Measurements from ENCODE around the gene REEP3. TPM values are rescaled to one million over a fixed set of nuclear protein-coding genes. Genes with fewer than 3 reads are reported as not detected.
"Not testable (repeated sequence)": the region's sequence is repeated elsewhere in the genome, so short reads cannot be mapped to it uniquely, and the experiment has no call there.

Gene REEP3
- total RNA-seq, 1 donor from 2014 or later: 85.7 TPM

- DNase-seq (ENCODE audit: low read depth): no peak
Measured at GRCh38 chr10:63549810-63550209, 28.6 kb downstream of the REEP3 start.

- peak; percentile 47 for DNase-seq (ENCODE audit: low read depth)
Measured at GRCh38 chr10:63553031-63553430, 31.8 kb downstream of the REEP3 start.

- DNase-seq (ENCODE audit: low read depth): no peak
Measured at GRCh38 chr10:63553473-63553872, 32.3 kb downstream of the REEP3 start.

GRCh38 chr10:63554657-63555056 lies 33.5 kb downstream of the REEP3 start:
- DNase-seq (ENCODE audit: low read depth): peak; percentile 95

GRCh38 chr10:63555330-63555729 lies 34.1 kb downstream of the REEP3 start:
- DNase-seq (ENCODE audit: low read depth): no peak

- DNase-seq (ENCODE audit: low read depth): no peak
Measured at GRCh38 chr10:63558132-63558784, 37.1 kb downstream of the REEP3 start.

GRCh38 chr10:63561341-63561740 lies 40.1 kb downstream of the REEP3 start:
- no peak for DNase-seq (ENCODE audit: low read depth)

- DNase-seq (ENCODE audit: low read depth): no peak
Measured at GRCh38 chr10:63562391-63562790, 41.2 kb downstream of the REEP3 start.

GRCh38 chr10:63562857-63563256 lies 41.7 kb downstream of the REEP3 start:
- DNase-seq (ENCODE audit: low read depth): no peak

GRCh38 chr10:63563623-63564022 lies 42.4 kb downstream of the REEP3 start:
- DNase-seq (ENCODE audit: low read depth): no peak

GRCh38 chr10:63564731-63565130 lies 43.5 kb downstream of the REEP3 start:
- DNase-seq (ENCODE audit: low read depth): not testable (repeated sequence)

- DNase-seq (ENCODE audit: low read depth): peak; percentile 57
Measured at GRCh38 chr10:63573068-63573697, 52.0 kb downstream of the REEP3 start.

GRCh38 chr10:63574011-63574410 lies 52.8 kb downstream of the REEP3 start:
- no peak for DNase-seq (ENCODE audit: low read depth)

GRCh38 chr10:63576501-63576900 lies 55.3 kb downstream of the REEP3 start:
- DNase-seq (ENCODE audit: low read depth): no peak

GRCh38 chr10:63578501-63578900 lies 57.3 kb downstream of the REEP3 start:
- no peak for DNase-seq (ENCODE audit: low read depth)

GRCh38 chr10:63579371-63580014 lies 58.3 kb downstream of the REEP3 start:
- no peak for DNase-seq (ENCODE audit: low read depth)

GRCh38 chr10:63582690-63583089 lies 61.5 kb downstream of the REEP3 start:
- no peak for DNase-seq (ENCODE audit: low read depth)

GRCh38 chr10:63583397-63583796 lies 62.2 kb downstream of the REEP3 start:
- no peak for DNase-seq (ENCODE audit: low read depth)

GRCh38 chr10:63583909-63584724 lies 62.9 kb downstream of the REEP3 start:
- no peak for DNase-seq (ENCODE audit: low read depth)

GRCh38 chr10:63584725-63585035 lies 63.5 kb downstream of the REEP3 start:
- DNase-seq (ENCODE audit: low read depth): no peak

GRCh38 chr10:63585041-63585440 lies 63.8 kb downstream of the REEP3 start:
- DNase-seq (ENCODE audit: low read depth): no peak

GRCh38 chr10:63586043-63586442 lies 64.8 kb downstream of the REEP3 start:
- DNase-seq (ENCODE audit: low read depth): no peak

GRCh38 chr10:63587191-63587590 lies 66.0 kb downstream of the REEP3 start:
- no peak for DNase-seq (ENCODE audit: low read depth)
